Measurements from ENCODE around the gene SYT14.
"Not testable (repeated sequence)": the region's sequence is repeated elsewhere in the genome, so short reads cannot be mapped to it uniquely, and the experiment has no call there.

The SYT14 gene

GRCh38 chr1:210159211-210159610 lies 221.2 kb downstream of the SYT14 start:
- H3K9me3 ChIP-seq (ENCODE audit: insufficient read depth, low read length, severe bottlenecking), result no peaks in the 10 kb centered on the region
- DNase-seq, result no peak
- H3K27me3 ChIP-seq (ENCODE audit: insufficient read depth, low read length, poor library complexity), result no peaks in the 10 kb centered on the region
- H3K27ac ChIP-seq (ENCODE audit: low read length), result no peak overlapping the region
- no peak for ATAC-seq (ENCODE audit: insufficient read depth, low read depth)
- H2AFZ ChIP-seq (ENCODE audit: low read depth, low read length), result no peak overlapping the region
- H3K4me2 ChIP-seq (ENCODE audit: insufficient read depth, low read length), result no peak overlapping the region
- H3K36me3 ChIP-seq (ENCODE audit: insufficient read depth, low read length), result no peaks in the 10 kb centered on the region
- TF ChIP-seq CTCF (IDR thresholded peaks at IDR 0.05; ENCODE audit: borderline replicate concordance, extremely low read depth, low read length, poor library complexity, severe bottlenecking), result no peak
- TF ChIP-seq EZH2 (IDR thresholded peaks at IDR 0.05; ENCODE audit: borderline replicate concordance, low read depth, low read length, severe bottlenecking), result no peak
- no peaks in the 10 kb centered on the region for H4K20me1 ChIP-seq (ENCODE audit: insufficient read depth, low read length)
- no peak overlapping the region for H3K4me3 ChIP-seq (ENCODE audit: low read depth in 1 of 2, low read length in 2 of 2)
- no peaks in the 10 kb centered on the region for H3K79me2 ChIP-seq (ENCODE audit: insufficient read depth, low read length)
- no peak overlapping the region for H3K9ac ChIP-seq (ENCODE audit: low read depth, low read length)
- no peaks in the 10 kb centered on the region for H3K4me1 ChIP-seq (ENCODE audit: insufficient read depth, low read length)

- no peaks in the 10 kb centered on the region for H3K36me3 ChIP-seq (ENCODE audit: insufficient read depth, low read length)
These were observed 232.2 kb downstream of the SYT14 start for GRCh38 chr1:210170220-210170619.

GRCh38 chr1:210174133-210174532 lies 236.1 kb downstream of the SYT14 start:
- H3K9ac ChIP-seq (ENCODE audit: low read depth, low read length), result no peak overlapping the region
- H2AFZ ChIP-seq (ENCODE audit: low read depth, low read length), result no peak overlapping the region
- no peak overlapping the region for H3K4me2 ChIP-seq (ENCODE audit: insufficient read depth, low read length)
- H3K79me2 ChIP-seq (ENCODE audit: insufficient read depth, low read length), result no peaks in the 10 kb centered on the region
- no peak overlapping the region for H3K4me3 ChIP-seq (ENCODE audit: low read depth in 1 of 2, low read length in 2 of 2)
- H3K27me3 ChIP-seq (ENCODE audit: insufficient read depth, low read length, poor library complexity), result no peaks in the 10 kb centered on the region
- TF ChIP-seq CTCF (IDR thresholded peaks at IDR 0.05; ENCODE audit: borderline replicate concordance, extremely low read depth, low read length, poor library complexity, severe bottlenecking) (no peak), EZH2 (IDR thresholded peaks at IDR 0.05; ENCODE audit: borderline replicate concordance, low read depth, low read length, severe bottlenecking) (no peak)
- H4K20me1 ChIP-seq (ENCODE audit: insufficient read depth, low read length), result no peaks in the 10 kb centered on the region
- no peak for ATAC-seq (ENCODE audit: insufficient read depth, low read depth)
- no peak for DNase-seq
- H3K4me1 ChIP-seq (ENCODE audit: insufficient read depth, low read length), result no peaks in the 10 kb centered on the region
- H3K9me3 ChIP-seq (ENCODE audit: insufficient read depth, low read length, severe bottlenecking), result no peaks in the 10 kb centered on the region
- no peak overlapping the region for H3K27ac ChIP-seq (ENCODE audit: low read length)
- H3K36me3 ChIP-seq (ENCODE audit: insufficient read depth, low read length), result no peaks in the 10 kb centered on the region

More at GRCh38 chr1:210170220-210170619, 232.2 kb downstream of the SYT14 start:
- H3K4me3 ChIP-seq (ENCODE audit: low read depth in 1 of 2, low read length in 2 of 2), result no peak overlapping the region
- DNase-seq (no peak), ATAC-seq (ENCODE audit: insufficient read depth, low read depth) (no peak)
- H4K20me1 ChIP-seq (ENCODE audit: insufficient read depth, low read length), result no peaks in the 10 kb centered on the region
- H2AFZ ChIP-seq (ENCODE audit: low read depth, low read length), result no peak overlapping the region
- H3K4me2 ChIP-seq (ENCODE audit: insufficient read depth, low read length), result no peak overlapping the region
- no peaks in the 10 kb centered on the region for H3K79me2 ChIP-seq (ENCODE audit: insufficient read depth, low read length)
- no peak overlapping the region for H3K27ac ChIP-seq (ENCODE audit: low read length)
- no peaks in the 10 kb centered on the region for H3K4me1 ChIP-seq (ENCODE audit: insufficient read depth, low read length)
- no peak overlapping the region for H3K9ac ChIP-seq (ENCODE audit: low read depth, low read length)
- H3K9me3 ChIP-seq (ENCODE audit: insufficient read depth, low read length, severe bottlenecking), result no peaks in the 10 kb centered on the region
- TF ChIP-seq EZH2 (IDR thresholded peaks at IDR 0.05; ENCODE audit: borderline replicate concordance, low read depth, low read length, severe bottlenecking) (no peak), CTCF (IDR thresholded peaks at IDR 0.05; ENCODE audit: borderline replicate concordance, extremely low read depth, low read length, poor library complexity, severe bottlenecking) (no peak)
- peaks cover 3% of the 10 kb centered on the region for H3K27me3 ChIP-seq (ENCODE audit: insufficient read depth, low read length, poor library complexity)

- Histone ChIP-seq H3K9me3 (ENCODE audit: insufficient read depth, low read length, severe bottlenecking) (no peaks in the 10 kb centered on the region), H3K4me2 (ENCODE audit: insufficient read depth, low read length) (no peak overlapping the region), H3K4me1 (ENCODE audit: insufficient read depth, low read length) (no peaks in the 10 kb centered on the region), H3K27ac (ENCODE audit: low read length) (no peak overlapping the region), H2AFZ (ENCODE audit: low read depth, low read length) (no peak overlapping the region), H4K20me1 (ENCODE audit: insufficient read depth, low read length) (no peaks in the 10 kb centered on the region), H3K79me2 (ENCODE audit: insufficient read depth, low read length) (no peaks in the 10 kb centered on the region), H3K9ac (ENCODE audit: low read depth, low read length) (no peak overlapping the region), H3K36me3 (ENCODE audit: insufficient read depth, low read length) (no peaks in the 10 kb centered on the region), H3K4me3 (ENCODE audit: low read depth in 1 of 2, low read length in 2 of 2) (no peak overlapping the region), H3K27me3 (ENCODE audit: insufficient read depth, low read length, poor library complexity) (no peaks in the 10 kb centered on the region)
- DNase-seq (no peak), ATAC-seq (ENCODE audit: insufficient read depth, low read depth) (no peak)
- TF ChIP-seq EZH2 (IDR thresholded peaks at IDR 0.05; ENCODE audit: borderline replicate concordance, low read depth, low read length, severe bottlenecking) (no peak), CTCF (IDR thresholded peaks at IDR 0.05; ENCODE audit: borderline replicate concordance, extremely low read depth, low read length, poor library complexity, severe bottlenecking) (no peak)
These were observed 247.0 kb downstream of the SYT14 start for GRCh38 chr1:210185063-210185462.

GRCh38 chr1:210187849-210188606 lies 250.0 kb downstream of the SYT14 start:
- not testable (repeated sequence) for H3K9ac ChIP-seq (ENCODE audit: low read depth, low read length); H3K9me3 ChIP-seq (ENCODE audit: insufficient read depth, low read length, severe bottlenecking); H3K4me1 ChIP-seq (ENCODE audit: insufficient read depth, low read length); DNase-seq; H2AFZ ChIP-seq (ENCODE audit: low read depth, low read length); ATAC-seq (ENCODE audit: insufficient read depth, low read depth); H3K4me2 ChIP-seq (ENCODE audit: insufficient read depth, low read length); H3K79me2 ChIP-seq (ENCODE audit: insufficient read depth, low read length); H4K20me1 ChIP-seq (ENCODE audit: insufficient read depth, low read length); H3K4me3 ChIP-seq (ENCODE audit: low read depth in 1 of 2, low read length in 2 of 2); H3K27me3 ChIP-seq (ENCODE audit: insufficient read depth, low read length, poor library complexity); H3K27ac ChIP-seq (ENCODE audit: low read length); H3K36me3 ChIP-seq (ENCODE audit: insufficient read depth, low read length)
